ENCODE results near the gene TCFL5. TPM values are rescaled to one million over a fixed set of nuclear protein-coding genes. Genes with fewer than 3 reads are reported as not detected.
A peak's percentile ranks its signal among the peaks of the same experiment; 100 is the strongest.

Gene TCFL5
- total and polyA plus RNA-seq, 2 donors from 2014 or later = 6.1 to 11.5 TPM

GRCh38 chr20:62795023-62795761 is 66.4 kb downstream of the TCFL5 start:
- DNase-seq (peak in 3 of 5 donors; percentile 66 to 86 (median 78)), FAIRE-seq (no peak)
- H3K27me3 ChIP-seq (ENCODE audit: control insufficient read depth, insufficient read depth, low read length) = no peaks in the 10 kb centered on the region
- TF ChIP-seq CTCF (IDR thresholded peaks at IDR 0.05; ENCODE audit: borderline replicate concordance, extremely low read depth, insufficient read depth) = no peak
- H3K36me3 ChIP-seq (ENCODE audit: control insufficient read depth in 2 of 3, insufficient read depth in 3 of 3, low read length in 3 of 3) = peaks cover 0 to 8% (median 5%) of the 10 kb centered on the region in 3 donors
- H3K9ac ChIP-seq (ENCODE audit: low read length in 3 of 3) = peak overlapping the region; percentile 13 to 58 (median 49)
- no peaks in the 10 kb centered on the region for H3K9me3 ChIP-seq (ENCODE audit: control insufficient read depth in 2 of 3, insufficient read depth in 1 of 3, low read length in 3 of 3)
- peak overlapping the region; percentile 42 to 72 (median 51) for H3K4me3 ChIP-seq (ENCODE audit: low read length in 3 of 3)
- intact Hi-C loops (cut with DNase I) = no loop called here
- H3K27ac ChIP-seq (ENCODE audit: low read depth in 2 of 2, low read length in 2 of 2) = peak overlapping the region; percentile 78 to 90
- peaks cover 0 to 16% (median 8%) of the 10 kb centered on the region in 3 donors for H3K4me1 ChIP-seq (ENCODE audit: control insufficient read depth in 2 of 3, insufficient read depth in 2 of 3, low read depth in 1 of 3, low read length in 3 of 3)

GRCh38 chr20:62794007-62794724 is 67.5 kb downstream of the TCFL5 start:
- Histone ChIP-seq H3K27me3 (ENCODE audit: control insufficient read depth, insufficient read depth, low read length) (no peaks in the 10 kb centered on the region), H3K27ac (ENCODE audit: low read depth in 2 of 2, low read length in 2 of 2) (peak overlapping the region; percentile 84 to 90), H3K9me3 (ENCODE audit: control insufficient read depth in 2 of 3, insufficient read depth in 1 of 3, low read length in 3 of 3) (no peaks in the 10 kb centered on the region), H3K9ac (ENCODE audit: low read length in 3 of 3) (peak overlapping the region in 2 of 3 donors; percentile 11 to 58), H3K4me3 (ENCODE audit: low read length in 3 of 3) (peak overlapping the region in 2 of 3 donors; percentile 51 to 72), H3K36me3 (ENCODE audit: control insufficient read depth in 2 of 3, insufficient read depth in 3 of 3, low read length in 3 of 3) (peaks cover 0 to 5% (median 4%) of the 10 kb centered on the region in 3 donors), H3K4me1 (ENCODE audit: control insufficient read depth in 2 of 3, insufficient read depth in 2 of 3, low read depth in 1 of 3, low read length in 3 of 3) (peaks cover 0 to 16% (median 8%) of the 10 kb centered on the region in 3 donors)
- TF ChIP-seq CTCF (IDR thresholded peaks at IDR 0.05; ENCODE audit: borderline replicate concordance, extremely low read depth, insufficient read depth) = no peak
- peak; percentile 96 to 99 (median 98) for DNase-seq
- intact Hi-C loops (cut with DNase I) = no loop called here
- FAIRE-seq = no peak

GRCh38 chr20:62793757-62794006 is 67.9 kb downstream of the TCFL5 start:
- FAIRE-seq (no peak), DNase-seq (no peak)
- Histone ChIP-seq H3K27me3 (ENCODE audit: control insufficient read depth, insufficient read depth, low read length) (no peaks in the 10 kb centered on the region), H3K4me3 (ENCODE audit: low read length in 3 of 3) (peak overlapping the region in 2 of 3 donors; percentile 37 to 53), H3K36me3 (ENCODE audit: control insufficient read depth in 2 of 3, insufficient read depth in 3 of 3, low read length in 3 of 3) (peaks cover 0 to under 1% (median 0%) of the 10 kb centered on the region in 3 donors), H3K4me1 (ENCODE audit: control insufficient read depth in 2 of 3, insufficient read depth in 2 of 3, low read depth in 1 of 3, low read length in 3 of 3) (peaks cover 0 to 16% (median 8%) of the 10 kb centered on the region in 3 donors), H3K9me3 (ENCODE audit: control insufficient read depth in 2 of 3, insufficient read depth in 1 of 3, low read length in 3 of 3) (no peaks in the 10 kb centered on the region), H3K27ac (ENCODE audit: low read depth in 2 of 2, low read length in 2 of 2) (peak overlapping the region; percentile 64 to 84), H3K9ac (ENCODE audit: low read length in 3 of 3) (peak overlapping the region in 2 of 3 donors; percentile 11 to 53)
- intact Hi-C loops (cut with DNase I) = no loop called here
- no peak for TF ChIP-seq CTCF (IDR thresholded peaks at IDR 0.05; ENCODE audit: borderline replicate concordance, extremely low read depth, insufficient read depth)
